ENCODE results near the gene RPS2.
A peak's percentile ranks its signal among the peaks of the same experiment; 100 is the strongest.
"Not testable (repeated sequence)": the region's sequence is repeated elsewhere in the genome, so short reads cannot be mapped to it uniquely, and the experiment has no call there.

The RPS2 gene

DNA sequence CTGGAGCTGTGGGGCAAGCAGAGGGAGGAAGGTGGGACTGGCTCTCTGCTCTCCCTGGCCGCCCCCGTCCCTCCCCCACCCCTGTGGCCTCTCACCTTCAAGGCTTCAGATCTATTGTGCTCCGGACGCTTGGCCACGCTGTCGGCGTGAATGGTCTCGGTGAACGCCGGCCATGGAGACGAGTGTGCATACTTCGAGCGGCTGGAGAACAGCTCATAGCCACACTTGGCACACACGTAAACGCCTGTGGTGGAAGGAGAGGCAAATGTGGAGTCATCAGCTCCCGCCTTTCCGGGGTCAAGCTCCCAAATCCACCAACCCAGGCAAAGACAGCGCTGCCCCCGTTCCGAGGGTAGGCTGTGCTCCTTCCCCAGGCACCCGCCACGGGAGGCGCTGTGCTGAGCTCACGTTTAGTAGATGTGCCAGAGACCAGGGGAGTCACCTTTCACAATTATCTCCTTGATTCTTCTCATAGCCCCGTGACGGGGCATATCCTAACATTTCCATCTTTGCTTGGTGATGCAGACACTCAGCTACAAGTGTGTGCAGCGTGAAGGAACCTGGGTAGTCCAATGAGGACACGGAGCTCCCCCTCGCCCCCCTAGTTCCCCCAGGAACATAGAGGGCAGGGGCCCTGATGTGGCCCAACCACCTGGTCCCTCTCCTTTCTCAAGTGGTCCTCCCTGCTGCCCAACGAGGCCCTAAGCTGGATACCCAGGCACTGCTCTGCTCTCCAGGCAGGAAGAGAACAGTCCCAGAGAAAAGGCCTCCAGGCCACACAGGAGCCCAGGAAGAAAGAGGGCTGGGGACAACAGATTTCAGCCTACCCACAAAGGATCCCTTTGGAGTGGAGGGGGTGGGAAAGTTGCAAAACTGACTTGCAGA lies 23.2 kb downstream of the RPS2 start:
- no peak for DNase-seq

DNA sequence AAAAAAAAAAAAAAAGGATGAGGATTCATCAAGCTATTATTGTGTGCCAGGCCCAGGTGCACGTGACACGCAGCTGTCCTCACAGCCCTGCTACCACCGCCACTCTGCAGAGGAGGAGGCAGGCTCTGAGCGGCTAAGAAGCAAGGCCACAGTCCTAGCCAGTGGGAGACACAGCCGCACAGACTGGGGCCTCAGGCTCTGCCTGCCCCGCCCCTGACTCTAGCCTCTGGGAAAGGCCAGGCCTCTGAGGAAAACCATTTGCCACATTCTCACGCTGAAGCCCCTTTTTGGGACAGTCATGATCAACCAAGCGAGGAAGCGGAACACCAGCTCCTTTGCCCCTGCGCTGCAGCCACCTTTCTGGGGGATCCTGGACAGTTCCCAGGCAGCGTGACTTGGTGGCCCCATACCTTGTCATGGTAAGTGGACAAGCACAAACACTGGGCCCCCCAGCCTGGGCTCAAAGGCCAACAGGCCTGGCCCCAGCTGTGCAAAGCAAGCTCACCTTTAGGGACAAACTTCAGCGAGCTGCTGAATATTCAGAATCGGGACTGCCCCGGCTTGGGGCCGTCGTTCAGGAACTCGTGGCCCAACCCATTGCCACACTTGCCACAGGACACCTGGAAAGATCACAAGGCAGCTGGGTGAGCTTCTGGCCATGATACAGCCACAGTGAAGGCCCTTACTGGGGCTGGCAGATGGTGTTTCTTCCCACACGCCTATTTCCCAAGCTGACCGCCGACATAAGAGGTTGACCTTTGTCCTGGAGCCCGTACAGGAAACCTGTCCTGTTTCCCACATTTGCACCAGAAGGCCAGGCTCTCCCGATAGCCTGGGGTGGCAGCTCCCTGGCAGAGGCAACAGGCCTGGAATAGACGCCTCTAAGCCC lies 24.1 kb downstream of the RPS2 start:
- no peak for DNase-seq

DNA sequence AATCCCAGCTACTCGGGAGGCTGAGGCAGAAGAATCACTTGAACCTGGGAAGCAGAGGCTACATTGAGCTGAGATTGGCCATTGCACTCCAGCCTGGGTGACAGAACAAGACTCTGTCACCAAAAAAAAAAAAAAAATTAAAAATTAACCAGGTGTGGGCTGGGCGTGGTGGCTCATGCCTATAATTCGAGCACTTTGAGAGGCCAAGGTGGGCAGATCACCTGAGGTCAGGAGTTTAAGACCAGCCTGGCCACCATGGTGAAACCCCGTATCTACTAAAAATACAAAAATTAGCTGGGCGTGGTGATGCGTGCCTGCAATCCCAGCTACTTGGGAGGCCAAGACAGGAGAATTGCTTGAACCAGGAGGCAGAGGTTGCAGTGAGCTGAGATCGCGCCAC lies 24.8 kb downstream of the RPS2 start:
- DNase-seq = not testable (repeated sequence)

DNA sequence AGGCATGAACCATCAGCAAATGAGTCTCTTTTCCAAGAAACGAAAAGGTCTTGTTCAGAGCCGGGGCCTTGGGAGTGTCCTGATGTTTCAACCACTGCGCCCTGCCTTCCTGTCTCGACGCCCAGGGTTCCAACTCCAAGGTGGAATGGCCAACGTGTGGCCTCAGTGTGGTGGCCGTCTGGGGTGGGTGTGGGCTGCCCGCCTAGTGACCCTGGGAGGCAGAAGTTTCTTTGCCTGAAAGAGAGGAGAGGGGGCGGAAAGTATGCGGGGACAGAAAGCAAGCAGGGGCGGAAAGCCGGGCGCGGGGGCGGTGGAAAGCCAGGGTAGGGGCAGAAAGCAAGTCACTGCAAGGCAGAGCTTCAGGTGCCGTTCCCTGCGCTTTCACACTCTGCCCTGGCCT lies 25.7 kb downstream of the RPS2 start:
- no peak for DNase-seq

DNA sequence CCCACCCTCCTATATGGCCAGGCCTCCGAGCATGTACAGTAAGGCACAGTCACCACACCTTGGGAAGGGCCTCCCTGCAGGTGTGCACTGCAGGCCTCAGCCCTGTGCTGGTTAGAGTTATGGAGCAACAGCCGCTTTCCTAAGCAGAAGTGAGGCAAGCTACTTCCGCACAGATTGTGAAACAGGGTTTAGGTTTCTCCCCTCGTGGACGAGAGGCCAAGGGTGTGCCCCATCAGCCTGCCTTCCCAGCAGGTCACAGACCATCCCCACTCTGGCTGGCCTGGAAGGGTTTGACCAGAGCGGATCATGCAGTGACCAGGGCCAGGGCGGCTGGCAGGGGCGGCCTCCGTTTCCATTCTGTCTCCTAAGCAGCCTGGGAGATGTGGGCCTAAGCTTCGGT lies 26.3 kb downstream of the RPS2 start:
- DNase-seq = no peak

DNA sequence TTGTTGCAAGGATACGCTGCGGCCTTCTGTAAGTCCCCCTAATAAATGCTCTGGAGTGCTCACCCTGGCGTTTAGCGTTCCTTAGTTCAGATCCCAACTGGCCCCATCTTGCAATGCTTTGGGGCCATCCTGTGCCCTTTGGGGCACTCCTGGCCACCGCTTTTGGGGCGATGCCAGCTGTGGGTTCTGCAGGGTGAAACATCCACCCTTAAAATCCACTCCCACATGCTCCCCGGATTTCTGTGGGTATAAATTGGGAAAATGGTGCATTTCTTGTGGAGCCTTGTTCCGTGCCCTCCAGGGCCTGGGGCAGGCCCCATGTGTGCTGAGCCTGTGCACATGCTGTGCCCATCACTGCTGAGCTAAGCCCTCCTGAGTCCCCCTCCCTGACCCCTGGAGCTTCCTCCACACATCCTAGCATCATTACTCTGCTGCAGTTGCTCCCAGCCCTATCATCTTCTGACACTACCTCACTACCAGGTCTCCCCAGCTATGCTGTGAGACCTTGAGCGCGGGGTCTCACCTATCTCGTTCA lies 27.6 kb downstream of the RPS2 start:
- DNase-seq = no peak

DNA sequence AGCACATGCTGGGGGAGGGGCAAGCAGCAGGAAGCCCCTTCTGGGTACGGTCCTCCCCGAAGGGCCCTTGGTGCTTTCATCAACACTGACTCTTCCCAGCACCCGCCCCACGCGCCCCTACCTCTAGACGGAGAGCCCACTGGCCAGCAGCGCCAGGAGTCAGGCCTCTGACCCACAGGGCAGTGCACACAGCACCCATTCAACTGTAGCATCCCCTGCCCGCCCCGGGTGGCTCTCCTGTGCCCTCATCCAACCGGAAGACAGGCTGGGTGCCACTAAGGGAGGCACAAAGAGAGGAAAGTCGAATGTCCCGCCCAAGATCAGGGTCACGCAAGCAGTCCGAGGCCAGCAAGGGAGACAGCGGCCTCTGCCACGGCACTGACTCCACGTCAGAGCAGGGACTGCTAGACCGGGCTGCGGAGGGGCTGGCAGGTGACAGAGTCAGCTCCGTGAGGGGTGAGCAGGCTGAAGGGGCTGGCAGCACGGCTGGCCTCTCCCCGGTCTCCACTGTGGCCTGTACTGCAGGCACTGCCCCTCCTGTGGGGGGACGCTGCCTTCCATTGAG lies 31.4 kb downstream of the RPS2 start:
- no peak for DNase-seq

DNA sequence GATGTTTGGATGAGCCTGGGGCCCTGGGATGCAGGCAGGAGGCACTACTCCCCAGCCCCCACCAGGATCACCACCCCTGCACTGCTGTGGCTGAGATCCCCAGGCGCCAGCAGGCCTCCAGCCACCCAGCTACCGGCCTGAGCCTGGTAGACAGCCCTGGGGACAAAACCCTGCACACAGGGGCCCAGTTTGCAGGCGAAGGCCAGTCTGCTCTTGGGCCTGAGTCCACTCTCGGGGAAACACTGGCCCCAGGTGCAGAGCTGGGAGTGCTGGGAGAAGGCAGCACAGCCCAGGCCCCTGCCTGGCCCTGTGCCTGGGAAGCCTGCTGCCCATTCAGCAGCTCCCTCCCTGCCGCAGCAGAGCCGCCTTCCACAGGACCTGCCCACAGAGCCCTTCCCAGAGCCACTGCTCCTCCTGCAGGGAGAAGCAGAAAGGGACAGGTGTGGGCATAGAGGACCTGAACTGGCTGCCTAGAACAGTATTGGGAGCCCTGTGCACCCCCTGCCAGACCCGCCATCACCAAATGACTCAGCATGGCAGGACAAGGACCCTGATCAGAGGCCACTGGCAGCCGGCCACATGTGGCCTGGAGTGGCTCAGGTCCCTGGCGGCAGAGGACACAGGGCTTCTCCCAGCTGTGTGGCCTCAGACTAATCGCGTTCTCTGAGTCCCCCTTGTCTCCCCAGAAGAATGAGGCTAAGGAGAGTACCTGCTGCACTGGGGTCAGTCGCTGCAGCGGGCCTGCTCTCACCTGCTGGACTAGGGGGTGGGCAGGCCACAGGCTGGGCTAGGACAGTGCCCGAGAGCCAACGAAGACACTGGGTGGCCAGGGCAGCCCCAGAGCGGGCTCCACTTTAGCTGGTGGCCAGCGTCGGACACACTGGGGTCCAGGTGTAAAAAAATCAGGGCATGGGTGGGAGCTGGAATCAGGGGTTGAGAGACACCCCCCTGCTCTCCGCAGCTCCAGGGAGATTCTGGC lies 32.3 kb downstream of the RPS2 start:
- peak; percentile 17 for DNase-seq

DNA sequence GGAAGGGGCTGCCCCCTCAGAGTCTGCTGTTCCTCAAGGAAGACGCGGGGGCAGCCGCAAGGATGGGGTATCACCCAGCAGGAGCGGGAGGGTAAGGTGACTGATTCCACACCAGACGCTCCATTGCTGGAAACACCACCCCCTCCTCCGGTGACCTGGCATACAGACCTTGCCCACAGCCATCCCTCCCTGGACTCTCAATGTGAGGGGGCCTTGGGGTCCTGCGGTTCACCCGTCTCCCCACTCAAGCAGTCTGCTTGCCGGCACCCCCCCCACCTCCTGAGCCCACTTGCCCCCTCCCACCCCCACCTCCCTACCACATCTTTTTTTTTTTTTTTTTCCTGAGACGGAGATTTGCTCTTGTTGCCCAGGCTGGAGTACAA lies 34.3 kb downstream of the RPS2 start:
- no peak for DNase-seq

DNA sequence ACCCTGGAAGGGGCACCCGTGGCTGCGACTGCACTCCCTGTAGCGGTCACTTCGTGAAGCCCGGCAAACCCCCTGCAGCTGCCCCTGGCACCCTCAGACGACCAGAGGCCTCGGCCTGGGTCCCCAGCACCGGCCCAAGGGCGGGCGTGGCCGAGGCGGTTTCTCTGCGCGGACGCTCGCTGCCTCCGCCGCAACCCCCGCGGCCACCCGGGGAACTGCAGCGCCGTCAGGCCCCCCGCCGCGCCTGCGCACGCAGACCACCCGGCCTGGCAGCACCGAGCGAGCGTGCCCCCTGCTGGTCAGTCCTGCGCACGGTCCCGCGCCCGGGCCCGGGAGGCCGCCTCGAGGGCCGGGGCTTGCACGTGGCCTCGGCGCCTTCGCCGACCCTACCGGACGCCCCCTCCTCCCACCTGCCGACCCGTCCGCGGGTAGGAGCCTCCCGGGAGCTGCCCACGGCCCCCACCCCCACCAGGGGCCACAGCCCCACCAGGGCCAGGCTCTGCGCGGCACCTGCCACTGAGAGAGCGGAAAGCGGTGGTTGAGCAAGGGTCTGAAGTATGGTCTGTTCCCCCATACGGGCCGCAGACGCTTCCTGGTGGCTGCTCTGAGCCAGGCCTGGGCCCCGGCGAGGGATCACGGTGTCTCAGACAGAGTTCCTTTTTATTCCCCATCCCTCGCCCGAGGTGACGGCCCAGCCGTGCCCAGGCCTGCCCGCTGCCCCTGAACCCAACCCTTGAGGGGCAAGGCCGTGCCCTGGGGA lies 34.9 kb downstream of the RPS2 start:
- DNase-seq = peak; percentile 79

DNA sequence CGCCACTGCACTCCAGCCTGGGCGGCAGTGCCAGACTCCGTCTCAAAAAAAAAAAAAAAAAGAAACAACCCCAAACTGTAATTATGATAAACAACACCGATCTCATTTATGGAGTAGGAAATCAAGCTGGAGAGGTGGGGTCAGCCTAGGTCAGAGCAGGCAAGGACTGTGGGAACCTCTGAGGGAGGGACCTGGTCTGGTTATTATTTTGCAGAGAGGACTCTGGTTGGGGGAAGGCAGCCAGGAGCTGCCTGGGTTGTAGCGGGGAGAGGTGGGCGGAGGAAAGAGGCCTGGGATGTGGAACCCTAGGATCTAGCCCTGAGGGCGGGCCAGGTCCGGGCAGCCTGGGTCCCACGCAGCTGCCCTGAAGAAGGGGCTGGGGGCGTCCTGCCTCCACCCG lies 35.5 kb downstream of the RPS2 start:
- DNase-seq = peak; percentile 41

DNA sequence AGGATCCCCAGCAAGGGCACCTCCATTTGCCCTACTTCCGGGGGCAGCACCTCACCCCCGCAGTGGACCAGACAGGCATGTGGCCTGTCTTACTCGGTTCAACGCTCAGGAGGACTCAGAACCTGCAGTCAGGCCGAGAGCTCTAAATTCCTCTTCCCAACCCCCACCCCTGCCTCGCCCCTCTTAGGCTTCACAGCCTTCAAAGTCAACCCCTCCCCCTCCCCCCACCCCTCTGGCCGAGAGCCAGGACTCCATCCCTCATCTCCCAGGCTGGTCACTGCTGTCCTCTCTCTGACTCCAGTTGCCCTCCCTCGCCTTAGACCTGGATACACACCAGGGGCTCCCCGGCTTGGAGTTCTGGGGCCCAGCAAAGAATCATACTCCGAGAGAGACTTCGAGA lies 38.4 kb downstream of the RPS2 start:
- no peak for DNase-seq

DNA sequence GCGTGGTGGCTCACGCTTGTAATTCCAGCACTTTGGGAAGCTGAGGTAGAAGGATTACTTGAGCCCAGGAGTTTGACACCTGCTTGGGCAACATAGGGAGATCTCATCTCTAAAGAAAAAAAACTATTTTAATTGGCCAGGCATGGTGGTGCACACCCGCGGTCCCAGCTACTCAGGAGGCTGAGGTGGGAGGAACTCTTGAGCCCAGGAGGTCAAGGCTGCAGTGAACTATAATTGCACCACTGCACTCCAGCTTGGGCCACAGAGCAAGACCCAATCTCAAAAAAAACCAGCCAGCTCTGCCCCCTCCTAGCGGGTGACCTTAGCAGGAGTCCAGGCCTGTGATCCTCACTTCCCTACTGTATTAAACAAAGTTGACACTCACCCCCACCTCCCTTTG lies 40.5 kb downstream of the RPS2 start:
- DNase-seq = no peak

DNA sequence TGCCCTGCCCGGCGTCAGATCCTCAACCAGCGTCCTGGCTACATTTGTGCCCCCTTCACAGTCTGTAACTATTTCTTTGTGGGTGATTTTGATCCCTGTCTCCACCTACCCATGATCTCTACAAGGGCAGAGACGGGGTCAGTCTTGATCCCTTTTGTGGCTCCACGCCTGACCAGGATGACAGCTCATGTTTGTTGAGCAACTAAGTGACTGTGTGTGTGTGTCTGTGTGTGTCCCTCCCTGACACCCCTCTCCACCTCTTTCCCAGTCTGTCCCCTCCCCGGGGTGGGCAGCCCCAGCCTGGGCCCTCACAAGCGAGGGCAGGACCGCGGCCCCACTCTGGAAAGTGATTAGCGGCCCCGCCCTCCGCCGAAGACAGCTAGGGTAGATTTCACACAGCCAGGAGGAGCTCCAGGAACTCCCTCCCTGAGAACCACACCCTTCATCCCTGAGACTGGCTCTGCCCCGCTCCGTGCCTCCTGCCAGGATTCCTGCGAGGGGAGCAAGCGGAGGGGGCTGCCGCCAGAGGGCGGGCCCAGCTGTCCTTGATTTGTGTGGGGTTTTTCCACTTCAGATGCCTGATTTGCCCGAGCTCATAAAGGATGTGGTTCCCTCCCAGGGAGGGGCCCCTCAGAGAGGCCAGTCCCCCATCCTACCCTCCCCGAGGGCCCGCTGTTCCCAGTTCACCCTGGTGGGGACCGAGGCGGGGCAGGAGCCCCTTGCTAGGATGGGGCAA lies 41.2 kb downstream of the RPS2 start:
- DNase-seq = peak; percentile 25

DNA sequence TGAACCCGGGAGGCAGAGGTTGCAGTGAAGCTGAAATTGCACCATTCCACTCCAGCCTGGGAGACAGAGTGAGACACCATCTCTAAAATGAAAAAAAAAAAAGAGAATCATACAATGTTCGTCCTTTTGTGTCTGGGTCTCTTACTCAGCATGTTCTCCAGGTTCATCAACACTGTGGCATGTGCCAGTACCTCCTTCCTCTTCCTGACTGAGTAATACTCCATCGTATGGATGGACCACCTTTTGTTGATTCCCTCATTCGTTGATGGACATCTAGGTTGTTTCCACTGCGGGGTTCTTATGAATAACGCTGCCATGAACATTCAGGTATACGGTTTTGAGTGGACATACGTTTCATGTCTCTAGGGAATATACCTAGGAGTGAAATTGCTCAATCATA lies 42.3 kb downstream of the RPS2 start:
- DNase-seq = no peak

DNA sequence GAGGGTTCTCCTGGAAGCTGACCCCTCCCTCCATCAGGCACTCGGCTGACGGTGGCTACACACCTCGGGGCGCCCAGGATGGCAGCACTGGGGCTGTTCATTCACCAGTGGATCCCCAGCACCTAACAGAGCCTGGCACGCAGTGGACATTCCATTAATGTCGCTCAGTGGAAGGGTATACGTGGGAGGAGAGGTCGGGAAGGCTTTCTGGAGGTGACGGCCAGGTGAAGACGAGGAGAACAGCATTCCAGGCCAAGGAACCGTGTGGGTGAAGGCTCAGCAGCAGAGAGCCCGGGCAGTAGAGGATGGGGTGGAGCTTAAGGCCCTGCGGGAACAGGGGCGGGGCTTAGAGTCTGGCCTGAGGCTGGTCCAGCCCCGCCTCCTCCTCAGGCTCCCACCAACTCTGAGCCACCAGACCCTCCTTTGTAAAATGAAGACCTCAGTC lies 43.9 kb downstream of the RPS2 start:
- peak; percentile 40 for DNase-seq

DNA sequence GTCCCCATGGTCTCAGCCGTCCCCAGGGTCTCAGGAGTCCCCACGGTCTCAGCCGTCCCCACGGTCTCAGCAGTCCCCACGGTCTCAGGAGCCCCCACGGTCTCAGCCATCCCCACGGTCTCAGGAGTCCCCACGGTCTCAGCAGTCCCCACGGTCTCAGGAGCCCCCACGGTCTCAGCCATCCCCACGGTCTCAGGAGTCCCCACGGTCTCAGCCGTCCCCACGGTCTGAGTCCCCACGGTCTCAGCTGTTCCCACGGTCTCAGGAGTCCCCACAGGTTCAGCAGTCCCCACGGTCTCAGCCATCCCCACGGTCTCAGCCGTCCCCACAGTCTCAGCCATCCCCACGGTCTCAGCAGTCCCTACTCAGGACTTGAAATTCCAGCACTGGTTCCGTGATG lies 44.5 kb downstream of the RPS2 start:
- DNase-seq = not testable (repeated sequence)

DNA sequence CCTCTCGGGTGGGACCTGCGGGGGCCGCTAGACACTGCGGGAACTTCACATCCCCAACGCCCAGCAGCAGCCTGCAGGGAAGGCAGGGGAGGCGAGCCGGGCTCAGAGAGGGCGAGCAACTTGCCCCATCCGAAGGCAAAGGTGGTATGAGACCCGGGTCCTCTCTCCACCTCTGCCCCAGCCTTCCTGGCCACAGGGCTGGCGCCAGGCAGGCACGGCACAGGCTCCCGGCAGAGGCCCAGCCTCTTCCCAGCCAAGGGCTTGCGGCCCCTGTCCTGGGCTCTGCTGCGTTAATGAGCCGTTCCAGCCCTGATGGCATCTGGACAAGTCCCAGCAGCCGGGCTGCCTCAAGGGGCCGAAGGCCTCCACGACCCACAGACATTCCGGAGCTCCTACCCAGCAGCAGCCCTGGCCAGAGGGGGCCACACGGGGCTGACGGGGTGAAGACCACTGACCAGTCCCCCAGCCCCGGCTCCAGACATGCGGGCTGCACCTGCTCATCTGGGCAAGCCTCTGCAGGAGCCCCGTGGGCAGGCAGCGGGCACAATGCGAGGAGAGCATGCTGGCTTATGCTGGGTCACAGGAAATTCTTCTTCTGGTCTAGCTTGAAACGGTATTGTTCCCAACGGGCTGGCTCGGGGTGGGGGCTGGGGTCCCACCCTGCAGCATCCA lies 45.2 kb downstream of the RPS2 start:
- no peak for DNase-seq

DNA sequence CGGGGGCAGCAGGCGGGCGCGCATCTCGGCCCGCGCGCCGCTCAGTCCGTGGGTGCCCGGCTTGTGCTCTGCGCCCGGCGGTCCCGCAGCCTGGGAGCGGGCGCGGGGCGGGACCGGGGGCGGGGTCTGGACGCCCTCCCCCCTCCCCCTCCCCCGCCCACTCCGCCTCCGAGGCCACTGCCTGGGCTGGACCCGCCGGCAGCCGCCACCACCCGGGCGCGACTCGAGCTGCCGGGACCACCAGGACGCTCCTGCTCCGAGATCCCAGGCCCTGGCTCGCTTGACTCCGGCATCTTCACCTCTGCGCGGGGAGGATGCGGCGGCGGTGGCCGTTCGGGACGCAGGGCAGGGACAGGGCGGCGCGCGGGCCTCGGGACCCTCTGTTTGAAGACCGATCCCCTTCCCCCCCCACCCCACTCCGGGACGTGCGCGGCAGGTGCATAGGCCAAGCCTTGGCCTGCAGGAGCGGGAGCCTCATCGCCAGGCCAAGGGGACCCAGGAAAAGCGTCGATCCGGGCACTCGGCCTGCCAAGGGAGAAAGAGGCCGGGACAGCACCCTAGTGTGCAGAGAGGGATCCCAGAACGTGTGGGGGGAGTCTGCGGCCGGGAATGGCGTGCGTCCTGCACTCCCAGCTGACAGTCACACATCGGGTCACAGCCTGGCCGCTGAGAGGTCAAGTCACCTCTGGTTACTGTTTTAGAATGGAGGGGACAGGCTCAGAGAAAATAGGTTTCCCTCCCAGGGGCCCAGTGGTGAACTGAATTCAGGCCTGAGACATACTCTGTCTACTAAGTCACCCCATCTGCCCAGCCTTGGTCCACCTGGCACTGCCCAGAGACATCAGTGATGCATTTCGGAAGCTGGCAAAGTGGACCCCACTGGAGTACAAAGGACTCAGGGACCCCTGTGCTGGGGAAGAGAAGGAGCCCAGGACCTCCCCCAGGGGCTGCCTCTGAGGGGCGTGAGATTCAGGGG lies 46.0 kb downstream of the RPS2 start, which contains the start of gene HS3ST6:
Gene HS3ST6, minus strand, starts transcription at position 65 of the 976 bp plus-strand sequence. CDS start 92 bp downstream, outside the sequence.
- DNase-seq = no peak
